CD4-positive, alpha-beta T cell treated with Interleukin-15 for 4 hours (primary cell): ENCODE measurements around the gene SRBD1.

Experiments used
- DNase-seq: peaks from one replicate; pipeline ENCODE4 v3.0.0-alpha.2; 2020; ENCODE audit warnings: low spot score

Gene SRBD1

DNA sequence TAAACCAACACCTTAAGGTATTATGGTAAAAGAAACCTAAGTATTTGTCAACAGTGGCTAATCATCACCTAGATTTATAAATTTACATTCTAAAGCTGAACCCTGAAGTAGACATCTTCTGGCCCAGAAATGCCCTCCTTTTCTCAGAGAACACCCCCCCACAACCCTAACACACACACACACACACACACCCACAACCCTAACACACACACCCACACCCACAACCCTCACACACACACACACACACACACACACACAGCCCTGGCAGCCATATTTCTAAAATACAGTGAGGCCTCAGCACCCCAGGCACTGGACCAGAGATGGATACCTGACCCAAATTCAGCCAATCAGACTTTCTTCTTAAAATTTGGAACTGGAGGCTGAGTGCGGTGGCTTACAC is 14.3 kb downstream of the SRBD1 start:
- no peak for DNase-seq

- DNase-seq: no peak
Observed at GRCh38 chr2:45595721-45596435, 15.2 kb downstream of the SRBD1 start.

GRCh38 chr2:45591073-45591472 is 20.0 kb downstream of the SRBD1 start:
- DNase-seq: no peak

- DNase-seq: no peak
Observed at GRCh38 chr2:45588158-45588829, 22.8 kb downstream of the SRBD1 start.

GRCh38 chr2:45586600-45586999 is 24.5 kb downstream of the SRBD1 start:
- DNase-seq: no peak

DNA sequence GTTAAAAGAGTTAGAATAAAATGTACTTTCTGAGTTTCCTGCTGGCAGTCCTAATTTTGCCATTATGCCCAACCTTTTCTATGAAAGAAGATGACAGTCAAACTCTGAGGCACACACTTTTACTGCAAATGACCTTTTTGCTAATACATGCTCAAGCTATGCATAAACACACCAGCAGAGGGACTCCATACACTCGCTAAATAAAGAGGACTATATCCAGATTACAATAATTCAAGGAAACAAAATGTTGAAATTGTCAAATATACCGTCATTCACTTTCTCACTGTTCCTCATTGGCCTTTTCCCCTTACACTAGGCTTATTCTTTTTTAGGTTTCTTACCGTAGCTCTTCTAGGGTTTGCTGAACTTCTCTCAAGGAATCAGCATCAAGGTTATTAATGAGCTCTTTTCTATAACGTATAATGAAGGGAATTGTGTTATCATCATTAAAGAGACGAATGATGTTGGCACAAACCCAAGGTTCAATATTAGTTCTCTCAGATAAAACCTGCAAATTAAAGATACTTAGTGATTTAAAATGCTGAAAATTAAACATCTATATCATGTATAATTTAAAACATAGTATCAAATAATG is 25.7 kb downstream of the SRBD1 start:
- DNase-seq: peak; percentile 35

- DNase-seq: no peak
Observed at GRCh38 chr2:45583977-45584376, 27.1 kb downstream of the SRBD1 start.

- DNase-seq: no peak
Observed at GRCh38 chr2:45582522-45582921, 28.5 kb downstream of the SRBD1 start.

DNA sequence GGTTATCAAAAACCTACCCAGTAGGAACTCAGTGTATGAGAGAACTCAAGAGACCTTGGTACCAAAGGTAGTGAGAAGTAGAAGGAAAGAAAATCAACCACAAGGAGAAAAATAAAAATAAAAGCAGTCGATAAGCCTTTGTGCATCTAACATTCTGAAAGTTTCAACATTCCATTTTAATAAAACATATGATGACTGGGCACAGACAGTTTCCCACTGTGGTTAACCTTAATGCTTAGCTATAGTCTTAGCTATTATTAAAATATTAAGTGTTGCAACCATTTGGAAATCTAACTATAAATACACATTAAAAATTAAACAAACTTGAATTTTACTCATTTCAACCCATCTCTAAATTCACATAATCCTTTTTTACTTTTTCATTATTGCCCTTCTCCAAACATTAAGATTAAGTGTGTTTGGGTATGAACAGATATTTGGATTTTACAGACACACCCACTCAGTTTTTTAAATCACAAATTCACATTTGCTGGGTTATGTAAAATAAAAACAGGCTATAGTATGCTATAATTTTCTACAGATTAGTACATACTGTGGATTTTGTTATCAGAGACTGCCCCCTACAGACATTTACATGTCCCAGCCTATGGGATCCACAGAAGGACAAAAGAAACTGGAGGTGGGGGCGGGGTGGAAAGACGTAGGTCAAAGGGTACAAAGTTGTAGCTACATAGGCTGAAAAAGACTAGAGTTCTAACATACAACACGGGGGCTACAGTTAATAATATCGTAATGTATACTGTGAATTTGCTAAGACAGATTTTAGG is 32.8 kb downstream of the SRBD1 start:
- peak; percentile 25 for DNase-seq

DNA sequence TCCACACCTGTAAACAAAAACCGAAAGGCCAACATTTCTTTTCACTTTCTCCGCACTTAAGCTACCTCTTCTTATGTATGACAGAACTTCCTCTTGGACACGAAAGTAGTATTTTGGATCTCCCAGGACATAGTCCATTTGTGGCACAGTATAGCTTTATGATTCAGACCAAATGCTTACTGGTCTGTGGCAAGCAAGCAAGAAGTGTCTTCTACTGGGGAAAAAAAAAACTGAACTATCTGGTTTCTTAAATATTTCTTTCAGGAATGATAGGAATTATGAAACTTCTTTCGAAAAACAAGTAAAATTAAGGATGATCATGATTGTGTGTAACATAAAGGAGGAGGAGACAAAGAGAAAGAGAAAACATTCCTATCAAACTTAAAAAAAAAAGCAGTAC is 33.6 kb downstream of the SRBD1 start:
- DNase-seq: no peak

DNA sequence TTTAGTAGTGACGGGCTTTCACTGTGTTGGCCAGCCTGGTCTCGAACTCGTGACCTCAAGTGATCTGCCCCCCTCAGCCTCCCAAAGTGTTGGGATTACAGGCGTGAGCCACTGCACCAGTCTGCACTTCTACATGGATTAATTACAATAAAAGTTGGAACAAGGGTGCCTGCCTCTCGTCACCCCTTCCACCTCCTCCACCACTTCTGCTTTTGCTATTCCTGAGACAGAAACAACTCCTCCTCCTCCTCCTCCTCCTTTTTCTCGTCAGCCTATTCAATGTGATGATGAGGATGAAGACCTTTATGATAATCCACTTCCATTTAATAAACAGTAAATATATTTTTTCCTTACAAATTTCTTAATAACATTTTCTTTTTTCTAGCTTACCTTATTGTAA is 35.2 kb downstream of the SRBD1 start:
- no peak for DNase-seq

GRCh38 chr2:45572979-45573378 is 38.1 kb downstream of the SRBD1 start:
- DNase-seq: no peak

DNA sequence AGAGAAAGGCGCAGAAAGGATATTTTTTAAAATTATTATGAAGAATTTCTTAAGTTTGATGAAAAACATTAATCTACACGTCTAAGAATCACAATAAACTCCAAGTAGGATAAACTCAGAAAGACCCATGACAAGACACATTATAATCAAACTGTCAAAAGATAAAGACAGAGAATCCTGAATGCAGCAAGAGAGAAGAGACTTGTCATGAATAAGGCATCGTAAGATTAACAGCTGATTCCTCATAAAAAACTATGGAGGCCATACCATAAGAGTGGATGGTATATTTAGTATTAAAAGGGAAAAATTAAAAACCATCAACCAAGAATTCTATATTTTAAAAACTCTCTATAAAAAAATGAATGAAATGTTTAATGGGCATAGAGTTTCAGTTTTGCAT is 39.1 kb downstream of the SRBD1 start:
- DNase-seq: no peak

DNA sequence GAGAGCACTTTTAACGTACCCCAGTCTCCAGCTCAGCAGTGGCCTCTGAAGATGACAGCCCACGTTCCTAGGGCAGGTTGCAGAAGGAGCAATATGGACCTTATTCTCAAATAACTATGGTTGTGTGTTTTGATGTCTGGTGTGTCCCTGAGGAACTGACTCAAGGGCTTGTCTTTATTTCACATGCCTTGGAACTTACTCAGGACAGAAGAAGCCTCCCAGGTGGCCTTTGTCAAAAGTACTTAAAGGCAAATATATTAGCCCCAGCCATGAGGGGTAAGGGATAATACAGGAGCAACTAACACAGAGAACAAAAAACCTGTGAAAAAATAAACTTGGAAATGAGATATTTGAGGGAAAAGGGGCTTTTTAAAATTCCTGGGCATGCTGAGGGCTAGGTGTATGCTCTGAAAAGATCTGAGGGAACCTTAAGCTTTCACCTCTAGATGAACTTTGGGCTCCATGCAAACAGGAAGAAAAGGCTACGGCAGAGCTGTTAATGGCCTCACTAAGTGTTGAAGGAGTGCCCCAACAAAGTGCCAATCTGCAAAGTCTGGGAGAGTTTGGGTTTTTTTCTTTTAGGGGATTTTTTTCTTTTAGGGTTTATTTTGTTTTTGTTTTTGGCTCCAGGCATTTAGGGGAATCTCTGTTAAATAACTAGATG is 40.3 kb downstream of the SRBD1 start:
- no peak for DNase-seq

- no peak for DNase-seq
Observed at GRCh38 chr2:45568935-45569334, 42.1 kb downstream of the SRBD1 start.

GRCh38 chr2:45567974-45568789 is 42.9 kb downstream of the SRBD1 start:
- peak; percentile 67 for DNase-seq

GRCh38 chr2:45567288-45567963 is 43.6 kb downstream of the SRBD1 start:
- DNase-seq: no peak

GRCh38 chr2:45559436-45559835 is 51.6 kb downstream of the SRBD1 start:
- DNase-seq: no peak

DNA sequence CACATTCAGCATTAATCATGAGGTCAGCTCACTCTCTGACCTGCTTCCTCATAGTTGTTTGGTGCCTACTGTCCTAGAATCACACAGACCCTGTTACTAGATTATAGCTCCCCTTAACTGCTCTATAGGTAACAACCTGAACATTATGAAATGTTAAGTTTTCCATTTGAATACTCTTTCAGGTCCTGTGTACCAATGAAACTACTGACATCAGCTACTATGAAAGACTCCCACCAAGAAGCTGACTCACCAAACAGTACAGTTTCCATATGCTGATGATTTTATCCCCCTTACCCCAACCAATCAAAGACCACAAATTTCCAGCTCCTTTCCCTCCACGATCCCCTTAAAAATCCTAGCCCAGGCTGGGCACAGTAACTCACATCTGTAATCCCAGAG is 56.3 kb downstream of the SRBD1 start:
- no peak for DNase-seq

DNA sequence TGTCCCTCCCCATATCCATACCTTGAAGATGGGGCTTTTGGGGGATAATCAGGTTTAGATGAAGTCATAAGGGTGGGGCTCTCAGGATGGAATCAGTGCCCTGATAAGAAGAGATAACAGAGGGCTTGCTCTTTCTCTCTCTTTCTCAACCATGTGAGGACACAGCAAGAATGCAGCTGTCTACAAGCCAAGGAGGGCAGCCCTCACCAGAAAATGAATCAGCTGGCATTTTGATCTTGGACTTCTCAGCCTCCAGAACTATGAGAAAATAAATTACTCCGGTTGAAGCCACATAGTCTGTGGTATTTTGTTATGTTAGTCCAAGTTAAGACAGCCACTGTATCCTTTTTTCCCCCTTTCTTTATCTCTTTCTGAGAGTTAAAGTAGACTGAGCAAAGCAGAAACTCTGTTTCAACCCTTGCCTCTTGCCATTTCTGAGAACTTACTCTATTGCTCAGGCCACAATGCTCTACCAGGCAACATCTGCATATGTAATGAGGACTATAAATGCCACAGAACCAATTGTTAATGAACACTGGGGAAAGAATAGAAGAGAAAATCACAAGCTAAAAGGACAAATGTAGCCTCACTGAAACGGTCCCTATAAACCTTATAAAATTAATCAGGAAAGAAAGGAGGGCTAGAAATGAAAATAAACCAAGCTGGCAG is 56.9 kb downstream of the SRBD1 start:
- no peak for DNase-seq
